Fibroblast of pulmonary artery (primary cell): ENCODE measurements around the gene STAP1.
"Not testable (repeated sequence)": the region's sequence is repeated elsewhere in the genome, so short reads cannot be mapped to it uniquely, and the experiment has no call there.

Experiments used
- DNase-seq: peaks from one replicate; pipeline ENCODE4 v3.0.0-alpha.2; 2010; ENCODE audit warnings: low read depth
- H3K4me3 ChIP-seq: replicated peaks from 2 replicates; pipeline ENCODE4 v1.5.1; 2011; ENCODE audit warnings: low read depth, mild to moderate bottlenecking, control low read depth, low read length, moderate library complexity
- CTCF ChIP-seq: IDR thresholded peaks from 2 replicates; pipeline ENCODE4 v1.5.1; 2011; ENCODE audit warnings: mild to moderate bottlenecking, control low read depth, low read length, inconsistent platforms; ENCODE audit errors: missing control alignments

STAP1 gene

GRCh38 chr4:67558493-67558892, at the start of gene STAP1:
TSS of gene STAP1 (plus strand) at chr4:67558727. CDS start at chr4:67558810, 83 bp downstream.
- no peak for TF ChIP-seq CTCF
- no peak for DNase-seq
- no peak within 1 kb of the TSS for H3K4me3 ChIP-seq

- no peak for DNase-seq
- TF ChIP-seq CTCF = no peak
- no peak overlapping the region for H3K4me3 ChIP-seq
These were observed 46.0 kb upstream of the STAP1 start for GRCh38 chr4:67512501-67512900.

- DNase-seq = no peak
- H3K4me3 ChIP-seq = no peak overlapping the region
- no peak for TF ChIP-seq CTCF
These were observed 38.4 kb upstream of the STAP1 start for GRCh38 chr4:67520141-67520540.

- TF ChIP-seq CTCF = no peak
- no peak overlapping the region for H3K4me3 ChIP-seq
- no peak for DNase-seq
These were observed 37.0 kb upstream of the STAP1 start for GRCh38 chr4:67521506-67521905.

- DNase-seq = no peak
- TF ChIP-seq CTCF = no peak
- H3K4me3 ChIP-seq = no peak overlapping the region
These were observed 36.3 kb upstream of the STAP1 start for GRCh38 chr4:67522230-67522629.

- peak; percentile 93 for DNase-seq
- TF ChIP-seq CTCF = no peak
- no peak overlapping the region for H3K4me3 ChIP-seq
These were observed 35.5 kb upstream of the STAP1 start for GRCh38 chr4:67522851-67523671.

- H3K4me3 ChIP-seq, DNase-seq: not testable (repeated sequence)
These were observed 34.4 kb upstream of the STAP1 start for GRCh38 chr4:67524140-67524539.
